Stomach (tissue), 9 donors: ENCODE results near the gene PHKB. TPM values are rescaled to one million over a fixed set of nuclear protein-coding genes. Genes with fewer than 3 reads are reported as not detected.

Experiments
- DNase-seq, 2 donors: peaks; one replicate each; pipeline versions ENCODE4 v3.0.0 to v3.0.0-alpha.2; 2013 to 2019
- H3K27ac ChIP-seq, 5 donors: fragments of 200-600 bp in 4 of 5; sonication (generic) in 4 of 5; one replicate each; pipeline ENCODE4 v1.5.1; 2013 to 2019; ENCODE audit warnings: mild to moderate bottlenecking in 1 of 5, moderate library complexity in 1 of 5
- H3K27me3 ChIP-seq, 3 donors: fragments of 200-600 bp; sonication (generic); one replicate each; pipeline ENCODE4 v1.5.1; 2017 to 2019; ENCODE audit warnings: mixed run types in 1 of 3
- H3K36me3 ChIP-seq, 4 donors: fragments of 200-600 bp; sonication (generic); 1 replicate in 3 of 4; 2 replicates in 1 of 4; pipeline ENCODE4 v1.5.1; 2016 to 2019
- H3K4me1 ChIP-seq, 4 donors: fragments of 200-600 bp; sonication (generic); one replicate each; pipeline ENCODE4 v1.5.1; 2016 to 2019
- H3K4me3 ChIP-seq, 4 donors: fragments of 200-600 bp; sonication (generic) in 3 of 4; one replicate each; pipeline ENCODE4 v1.5.1; 2016 to 2019; ENCODE audit warnings: mild to moderate bottlenecking in 1 of 4
- H3K9me3 ChIP-seq, 4 donors: fragments of 200-600 bp; sonication (generic); one replicate each; pipeline ENCODE4 v1.5.1; 2016 to 2019
- CTCF ChIP-seq, 7 experiments: fragments of 450-650 bp in 4 of 7; fragments of 200-600 bp in 3 of 7; sonication (generic) in 3 of 7; IDR thresholded peaks; one replicate each; pipeline ENCODE4 v1.5.1; 2016 to 2019; ENCODE audit warnings: antibody characterized with exemption in 7 of 7, control low read depth in 2 of 7, mild to moderate bottlenecking in 1 of 7
- EP300 ChIP-seq: sonication (generic); formaldehyde crosslinking; IDR thresholded peaks from one replicate; pipeline ENCODE4 v1.6.1; 2017; ENCODE audit warnings: antibody characterized with exemption
- POLR2A ChIP-seq, 4 donors: fragments of 450-650 bp; IDR thresholded peaks; one replicate each; pipeline ENCODE4 v1.6.1; 2016; ENCODE audit warnings: antibody characterized with exemption in 4 of 4, control low read depth in 2 of 4, mild to moderate bottlenecking in 1 of 4, moderate library complexity in 1 of 4
- POLR2AphosphoS5 ChIP-seq, 3 donors: sonication (generic); formaldehyde crosslinking; IDR thresholded peaks; one replicate each; pipeline ENCODE4 v1.6.1; 2016; ENCODE audit warnings: antibody characterized with exemption in 3 of 3
- WGBS, 5 donors: extraction: QIAGEN DNeasy Blood & Tissue Kit in 3 of 5; methylation state at CpG; one replicate each; pipeline versions ENCODE4 v1.1.5 to v1.1.7; 2013 to 2018; 5-methylcytosine and 5-hydroxymethylcytosine counted together
- intact Hi-C: fragments of 100-400 bp; cut with DNase I; formaldehyde crosslinking; loops from one replicate; pipeline ENCODE4 v1.15.1; 2023; ENCODE audit warnings: low total_unique reads
- polyA plus RNA-seq, 3 donors: library from polyadenylated mRNA; stranded (reverse); fragments of 200-250 nt; gene quantifications; one replicate each; pipeline ENCODE4 v1.2.3, GENCODE V29; 2013
- small RNA-seq, 4 donors: library from RNA; depleted of rRNA; stranded (forward); fragments of <200 nt; gene quantifications; one replicate each; pipeline ENCODE3, GENCODE V24; 2016
- total RNA-seq, 5 donors: library from RNA; depleted of rRNA; stranded (reverse); fragments of >200 nt; gene quantifications; one replicate each; pipeline versions ENCODE4 v1.1.0 to v1.2.3, GENCODE V29; 2014 to 2016
- donor health status: healthy with polysubstance abuse.
- donor health status: Bipolar disorder and iron deficiency.
- donor health status: healthy.

Gene PHKB
- total and polyA plus RNA-seq, 8 donors: 17.5 to 163 (median 51.6) TPM

DNA sequence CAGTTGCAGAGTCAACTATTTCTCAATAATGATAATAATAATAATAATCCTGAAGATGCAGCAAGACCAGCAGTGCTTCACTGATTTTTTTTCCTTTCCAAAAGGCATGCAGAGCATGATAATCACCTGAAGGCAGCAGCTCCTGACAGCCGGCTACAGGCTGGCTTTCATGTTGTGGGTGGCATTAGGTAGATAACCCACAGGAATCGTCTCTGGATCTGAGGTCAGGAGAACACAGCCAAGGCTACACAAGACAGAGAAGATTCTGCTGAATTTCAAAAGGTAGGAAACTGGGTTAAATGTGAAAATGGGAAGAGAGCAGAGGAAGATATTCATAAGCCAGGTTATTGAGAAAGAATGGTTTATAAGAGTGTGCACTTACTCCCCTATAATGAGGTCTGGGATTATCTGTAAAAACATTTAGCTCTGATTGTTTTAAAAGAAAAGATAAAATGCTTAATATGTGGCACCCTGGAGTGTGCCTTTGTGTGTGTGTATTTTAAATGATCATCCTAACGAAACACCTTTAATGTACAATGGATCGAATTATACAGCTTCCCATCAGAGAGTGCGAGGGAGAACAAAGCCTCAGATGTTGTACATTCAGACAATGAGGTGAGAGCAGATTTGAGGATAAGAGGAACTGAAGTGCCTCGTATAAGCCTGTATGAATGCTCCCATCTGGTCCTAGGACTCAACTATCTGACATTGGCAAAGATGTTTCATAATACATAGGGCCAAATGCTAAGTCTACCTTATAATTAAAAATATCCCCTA, 273.1 kb downstream of the PHKB start:
- Histone ChIP-seq H3K36me3 (no peaks in the 10 kb centered on the region), H3K4me1 (peaks cover 5 to 16% (median 13%) of the 10 kb centered on the region in 4 donors), H3K27ac (peak overlapping the region in 4 of 5 donors; percentile 15 to 75 (median 34)), H3K9me3 (peaks cover 0 to 5% (median 0%) of the 10 kb centered on the region in 4 donors), H3K27me3 (no peaks in the 10 kb centered on the region), H3K4me3 (no peak overlapping the region)
- 42 to 63% (median 49%) methylated on average over 6 of the region's 6 CpGs for WGBS, 5 donors
- intact Hi-C loops: no loop called here
- no peak for TF ChIP-seq POLR2AphosphoS5 (IDR thresholded peaks at IDR 0.05)
- TF ChIP-seq EP300: no peak
- no peak for TF ChIP-seq CTCF (IDR thresholded peaks at IDR 0.05)
- TF ChIP-seq POLR2A (IDR thresholded peaks at IDR 0.05): no peak
- DNase-seq: no peak

DNA sequence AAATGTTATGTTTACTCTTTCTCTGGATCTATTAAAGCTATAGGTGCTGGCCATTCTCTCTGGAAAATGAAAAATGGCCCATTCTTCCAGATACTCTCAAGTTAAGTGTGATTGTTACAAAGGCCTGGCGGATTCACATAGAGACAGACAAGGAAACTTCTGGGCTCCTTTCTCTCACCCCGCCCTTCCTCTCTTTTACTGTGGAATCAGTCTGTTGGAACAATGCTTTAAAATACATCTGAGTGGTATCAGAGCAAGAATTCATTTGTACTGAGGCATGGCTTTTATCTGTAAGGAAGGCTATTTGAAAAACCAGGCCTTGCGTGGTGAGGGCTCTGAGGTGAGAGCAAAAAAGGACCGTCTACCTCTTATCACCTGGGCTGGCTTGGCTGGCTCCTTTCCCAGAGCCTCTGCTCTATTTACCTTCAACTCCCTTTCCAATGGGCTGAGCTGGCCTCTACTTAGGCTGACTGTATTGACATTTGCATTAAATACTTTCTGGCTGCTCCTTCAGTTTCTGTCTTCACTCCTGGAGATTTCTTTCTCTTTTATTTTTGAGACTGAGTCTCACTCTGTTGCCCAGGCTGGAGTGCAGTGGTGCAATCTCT, 274.0 kb downstream of the PHKB start:
- Histone ChIP-seq H3K27ac (peak overlapping the region; percentile 45 to 83 (median 71)), H3K4me1 (peaks cover 5 to 16% (median 13%) of the 10 kb centered on the region in 4 donors), H3K27me3 (no peaks in the 10 kb centered on the region), H3K4me3 (no peak overlapping the region), H3K9me3 (peaks cover 0 to 6% (median 0%) of the 10 kb centered on the region in 4 donors), H3K36me3 (no peaks in the 10 kb centered on the region)
- TF ChIP-seq CTCF (IDR thresholded peaks at IDR 0.05) (no peak), POLR2AphosphoS5 (IDR thresholded peaks at IDR 0.05) (peak in 2 of 3 donors; percentile 61 to 77)
- intact Hi-C loops: no loop called here
- peak; percentile 88 to 95 for DNase-seq
- 28 to 61% (median 32%) methylated on average over 4 of the region's 4 CpGs for WGBS, 5 donors

GRCh38 chr16:47750371-47750770, 289.2 kb downstream of the PHKB start:
- intact Hi-C loops: no loop called here
- WGBS, 5 donors: 79 to 94% (median 86%) methylated on average over 3 of the region's 3 CpGs
- TF ChIP-seq CTCF (IDR thresholded peaks at IDR 0.05) (no peak), POLR2A (IDR thresholded peaks at IDR 0.05) (no peak), EP300 (no peak), POLR2AphosphoS5 (IDR thresholded peaks at IDR 0.05) (no peak)
- no peaks in the 10 kb centered on the region for H3K4me1 ChIP-seq
- no peaks in the 10 kb centered on the region for H3K36me3 ChIP-seq
- no peak overlapping the region for H3K27ac ChIP-seq
- no peaks in the 10 kb centered on the region for H3K27me3 ChIP-seq
- H3K9me3 ChIP-seq: no peaks in the 10 kb centered on the region
- DNase-seq: no peak
- no peak overlapping the region for H3K4me3 ChIP-seq

Small RNA genes within 50 kb of the gene (small RNA-seq; reads per million reads assigned to genes)
- gene RNA5SP425: 0 to 0.08 (median 0) reads per million in 4 donors

Other genes starting within 250 kb of the PHKB start
- gene ITFG1, start 268 bp upstream of the PHKB start, total RNA-seq: 10 to 100 TPM; 26.6 to 90.0 (median 41.5) TPM
- 10 to 100 TPM in 2 of 3 donors, 1 to 10 TPM in 1; 8.1 to 19.1 (median 18.7) TPM for gene ITFG1, start 268 bp upstream of the PHKB start, polyA plus RNA-seq